Peyer's patch (tissue), 4 donors: ENCODE measurements around the gene POMGNT2.

ENCODE experiments used
- POLR2A ChIP-seq, 2 donors: fragments of 450-650 bp; IDR thresholded peaks; one replicate each; pipeline ENCODE4 v1.5.1; 2017; ENCODE audit warnings: antibody characterized with exemption in 2 of 2, mild to moderate bottlenecking in 2 of 2, moderate library complexity in 2 of 2
- TF ChIP-seq, protein P1 (sequence below), 6 experiments: fragments of 450-650 bp in 4 of 6; fragments of 200-600 bp in 2 of 6; sonication (generic) in 1 of 6; IDR thresholded peaks; one replicate each; pipeline ENCODE4 v1.5.1; 2017 to 2019; ENCODE audit warnings: antibody characterized with exemption in 6 of 6, mild to moderate bottlenecking in 3 of 6, moderate library complexity in 1 of 6

DNA sequence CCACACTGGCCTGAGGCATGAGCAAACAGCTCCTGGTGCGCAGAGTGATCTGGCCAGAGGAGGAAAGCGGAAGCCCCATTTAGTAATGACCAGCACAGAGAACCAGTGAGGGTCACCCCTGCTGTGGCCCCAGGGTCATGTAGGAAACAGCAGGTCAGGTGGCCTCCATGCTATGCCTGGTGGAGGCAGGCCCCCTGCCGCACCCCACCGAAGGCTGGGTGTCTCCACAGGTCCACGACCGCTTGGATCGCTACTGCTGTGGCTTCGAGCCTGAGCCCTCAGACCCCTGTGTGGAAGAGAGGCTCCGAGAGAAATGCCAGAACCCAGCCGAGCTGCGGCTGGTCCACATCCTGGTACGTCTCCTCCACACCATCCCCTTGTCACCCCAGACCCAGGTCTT lies 52.6 kb downstream of the POMGNT2 start:
- TF ChIP-seq, protein P1, sequence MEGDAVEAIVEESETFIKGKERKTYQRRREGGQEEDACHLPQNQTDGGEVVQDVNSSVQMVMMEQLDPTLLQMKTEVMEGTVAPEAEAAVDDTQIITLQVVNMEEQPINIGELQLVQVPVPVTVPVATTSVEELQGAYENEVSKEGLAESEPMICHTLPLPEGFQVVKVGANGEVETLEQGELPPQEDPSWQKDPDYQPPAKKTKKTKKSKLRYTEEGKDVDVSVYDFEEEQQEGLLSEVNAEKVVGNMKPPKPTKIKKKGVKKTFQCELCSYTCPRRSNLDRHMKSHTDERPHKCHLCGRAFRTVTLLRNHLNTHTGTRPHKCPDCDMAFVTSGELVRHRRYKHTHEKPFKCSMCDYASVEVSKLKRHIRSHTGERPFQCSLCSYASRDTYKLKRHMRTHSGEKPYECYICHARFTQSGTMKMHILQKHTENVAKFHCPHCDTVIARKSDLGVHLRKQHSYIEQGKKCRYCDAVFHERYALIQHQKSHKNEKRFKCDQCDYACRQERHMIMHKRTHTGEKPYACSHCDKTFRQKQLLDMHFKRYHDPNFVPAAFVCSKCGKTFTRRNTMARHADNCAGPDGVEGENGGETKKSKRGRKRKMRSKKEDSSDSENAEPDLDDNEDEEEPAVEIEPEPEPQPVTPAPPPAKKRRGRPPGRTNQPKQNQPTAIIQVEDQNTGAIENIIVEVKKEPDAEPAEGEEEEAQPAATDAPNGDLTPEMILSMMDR (IDR thresholded peaks at IDR 0.05), result no peak
- TF ChIP-seq POLR2A (IDR thresholded peaks at IDR 0.05), result no peak
